GM12891 (cell line): ENCODE results near the gene DSC2.

ENCODE experiments used
- POLR2A ChIP-seq: IDR thresholded peaks from 2 replicates; pipeline ENCODE4 v1.6.1; 2011; ENCODE audit warnings: low read depth, low read length, control low read depth
- POLR2AphosphoS5 ChIP-seq: IDR thresholded peaks from 2 replicates; pipeline ENCODE4 v1.6.1; 2011; ENCODE audit warnings: low read depth, low read length, control low read depth

DNA sequence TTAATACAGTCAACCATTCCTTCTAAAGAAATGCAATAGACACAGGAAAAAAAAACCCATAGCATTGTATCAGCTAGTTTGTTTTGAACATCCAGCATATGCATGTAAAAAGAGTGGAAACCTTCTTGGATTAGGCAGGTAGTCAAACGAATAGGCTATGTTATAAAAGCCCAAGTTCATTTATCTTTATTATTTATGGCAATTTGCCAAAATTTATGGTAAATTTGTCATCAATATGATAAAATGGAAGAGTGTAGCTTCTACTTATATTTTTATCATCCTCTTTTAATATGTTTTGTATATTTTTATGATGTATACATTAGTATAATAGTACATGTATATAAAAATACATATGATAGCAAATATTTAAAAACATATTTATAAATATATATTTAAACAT is 36.5 kb upstream of the DSC2 start:
- no peak for TF ChIP-seq POLR2AphosphoS5
- no peak for TF ChIP-seq POLR2A
